Epidermal melanocyte (primary cell): Measurements from ENCODE around the gene PER1.

Experiments used
- DNase-seq: peaks from one replicate; pipeline ENCODE4 v3.0.0; 2011; ENCODE audit warnings: low spot score; ENCODE audit not compliant: insufficient read length

The PER1 gene

DNA sequence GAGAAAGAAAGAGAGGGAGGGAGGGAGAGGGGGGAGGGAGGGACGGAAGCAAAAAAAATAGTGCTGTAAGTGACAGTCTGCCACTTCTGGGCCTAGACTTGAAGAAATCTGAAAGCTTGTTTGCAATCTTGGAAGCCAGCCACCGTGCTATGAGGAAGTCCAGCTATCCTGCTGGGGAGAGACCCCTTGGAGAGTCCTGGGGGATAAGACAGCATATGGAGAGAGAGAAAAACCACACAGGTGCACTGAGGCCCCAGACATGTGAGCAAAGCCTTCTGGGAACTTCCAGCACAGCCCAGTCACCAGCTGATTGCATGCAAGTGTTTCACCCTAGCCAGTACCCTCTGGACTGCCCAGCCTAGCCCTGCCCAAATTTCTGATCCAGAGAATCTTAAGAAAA lies 52.1 kb downstream of the PER1 start:
- no peak for DNase-seq

DNA sequence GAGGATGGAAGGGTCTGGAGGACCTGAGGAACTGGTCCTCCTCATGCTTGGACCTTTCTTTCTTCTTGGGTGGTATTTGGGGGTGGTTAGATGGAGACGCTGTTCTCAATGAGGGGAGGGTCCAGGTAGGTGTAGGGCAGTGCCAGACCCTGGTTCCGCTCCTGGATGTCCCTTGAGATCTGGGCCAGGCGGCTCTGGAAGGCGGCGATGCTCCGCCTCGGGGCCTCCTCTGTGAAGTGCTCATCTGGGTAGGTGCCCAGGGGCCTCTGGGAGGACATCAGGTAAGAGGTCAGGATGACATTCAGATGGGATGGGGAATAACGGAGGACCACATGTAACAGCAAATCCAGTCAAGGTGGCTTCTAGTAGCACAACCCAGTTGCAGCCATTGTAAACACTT lies 55.7 kb downstream of the PER1 start:
- DNase-seq, result no peak

DNA sequence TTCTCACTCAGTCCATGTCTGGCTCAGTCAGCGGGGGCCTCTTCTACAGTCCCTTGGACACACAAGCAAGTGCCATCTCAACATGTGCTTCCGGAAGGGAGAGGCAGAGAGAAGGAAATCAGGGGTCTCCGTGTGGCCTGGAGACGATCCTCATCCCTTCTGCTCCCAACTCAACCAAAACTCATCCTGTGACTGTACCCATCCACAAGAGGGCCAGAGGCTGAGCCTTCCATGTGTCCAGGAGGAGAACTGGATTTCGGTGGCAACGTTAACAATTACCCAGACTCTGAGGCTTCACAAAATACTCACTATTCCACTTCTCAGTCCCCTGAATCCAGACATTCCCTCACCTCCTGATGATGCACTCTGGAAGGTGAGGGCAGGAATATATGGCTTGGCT lies 56.8 kb downstream of the PER1 start:
- no peak for DNase-seq

DNA sequence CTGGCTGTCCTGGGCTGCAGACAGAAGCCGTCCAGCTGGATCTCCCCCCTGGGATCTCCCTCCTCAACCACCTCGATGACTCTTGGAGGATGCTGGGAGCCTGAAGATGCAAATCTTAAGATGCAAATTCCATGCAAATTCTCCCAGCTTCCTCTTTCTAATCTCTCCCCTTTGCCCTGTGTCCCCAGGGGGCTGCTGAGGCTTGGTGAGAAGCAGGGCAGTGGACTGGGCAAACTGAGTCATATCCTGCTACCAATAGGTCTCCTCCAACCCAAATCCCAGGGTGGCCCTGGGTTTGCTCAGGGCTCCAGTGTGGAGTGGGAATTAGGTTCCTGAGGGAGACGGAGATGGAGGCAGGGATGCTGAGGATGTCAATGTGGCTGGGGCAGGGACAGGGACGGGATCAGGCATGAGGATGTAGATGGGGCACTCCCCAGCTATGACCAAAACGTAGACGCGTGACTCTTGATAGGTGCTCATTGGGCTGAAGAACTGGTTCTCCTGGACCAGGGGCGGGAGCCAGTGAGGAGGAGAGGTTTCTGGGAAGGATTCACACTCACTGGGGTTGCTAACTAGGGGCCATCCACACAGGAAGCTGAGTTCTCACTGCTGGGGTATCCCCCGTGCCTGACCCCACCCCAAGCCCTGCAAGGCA lies 61.0 kb downstream of the PER1 start:
- no peak for DNase-seq
